ENCODE data around the gene CCL17.

GRCh38 chr16:57366544-57367040 lies 38.0 kb upstream of the CCL17 start:
- TF ChIP-seq ZFHX2 (tag by site-specific recombination; conservative IDR thresholded peaks at IDR 0.05) (no peak), HOXA7 (CRISPR knock-in tag; IDR thresholded peaks at IDR 0.05; ENCODE audit: borderline replicate concordance) (no peak), ZNF274 (IDR thresholded peaks at IDR 0.05; ENCODE audit: low read length) (no peak), ZNF274 (tag by site-specific recombination; IDR thresholded peaks at IDR 0.05; ENCODE audit: borderline replicate concordance) (no peak), ZNF148 (tag by site-specific recombination; IDR thresholded peaks at IDR 0.05; ENCODE audit: borderline replicate concordance) (no peak), ZNF561 (tag by site-specific recombination; IDR thresholded peaks at IDR 0.05; ENCODE audit: borderline replicate concordance) (no peak)
